ENCODE results near the gene SEM1. TPM values are rescaled to one million over a fixed set of nuclear protein-coding genes. Genes with fewer than 3 reads are reported as not detected.

SEM1 gene
- total and polyA plus RNA-seq, 2 of the 8 experiments (the other 6 are each of a cell fraction or from before 2014, with no cell fraction given) = 20.8 to 75.3 TPM

- WGBS, 2 experiments (ENCODE audit: extremely low coverage in 1 of 2, insufficient coverage in 1 of 2, insufficient read length in 1 of 2, insufficient replicate concordance in 2 of 2, low coverage in 1 of 2, low lambda C conversion rate in 2 of 2, missing lambda C conversion rate in 1 of 2) = 60% methylated on average over 3 of the region's 3 CpGs; no CpG with 5 or more reads in 1 of the 2 experiments
- no peak for DNase-seq (ENCODE audit: low read depth in 1 of 2, low spot score in 2 of 2)
- H3K4me1 ChIP-seq (replicated peaks in 1 of 4; ENCODE audit: control insufficient read depth in 3 of 4, insufficient read depth in 4 of 4, low read length in 3 of 4) = peaks cover 0 to 3% (median under 1%) of the 10 kb centered on the region in 4 experiments; a peak in 1 of 7 replicates
- H4K5ac ChIP-seq (ENCODE audit: insufficient read length, low read depth, low read length) = no peak overlapping the region
- no peak overlapping the region for H3K4ac ChIP-seq (replicated peaks; ENCODE audit: insufficient read length, low read depth, low read length)
- no peak overlapping the region for H2BK15ac ChIP-seq (ENCODE audit: low read length)
- no peak overlapping the region for H4K91ac ChIP-seq (replicated peaks; ENCODE audit: insufficient read length, low read length)
- H3K23ac ChIP-seq (ENCODE audit: insufficient read length) = no peak overlapping the region
- H3K23me2 ChIP-seq (ENCODE audit: low read depth, low read length) = no peaks in the 10 kb centered on the region
- no peaks in the 10 kb centered on the region for H3K36me3 ChIP-seq (ENCODE audit: control insufficient read depth in 2 of 4, insufficient read depth in 4 of 4, low read length in 3 of 4)
- POLR2A ChIA-PET (ENCODE audit: partially characterized antibody) = interaction anchor here (1.2 to 2.4 kb wide), 2 partner anchors 9 to 16 kb away, joined by 5 to 9 read pairs; partner anchors contain the start of gene SEM1
- H3K4me3 ChIP-seq (ENCODE audit: extremely low read depth in 1 of 4, insufficient read depth in 2 of 4, low read depth in 3 of 4, low read length in 4 of 4) = no peak overlapping the region
- no peaks in the 10 kb centered on the region for H4K20me1 ChIP-seq (replicated peaks in 1 of 2; ENCODE audit: control insufficient read depth in 1 of 2, insufficient read depth in 2 of 2, low read length in 2 of 2)
- peaks cover 2 to 9% of the 10 kb centered on the region in 2 experiments; a peak in 3 of 4 replicates for H3K9me3 ChIP-seq (ENCODE audit: insufficient read depth in 2 of 2, low read depth in 1 of 2, low read length in 1 of 2)
- no peak overlapping the region for H2BK5ac ChIP-seq (ENCODE audit: low read depth, low read length)
- no peak overlapping the region for H3K18ac ChIP-seq (ENCODE audit: extremely low read depth, low read length)
- H3K27ac ChIP-seq (ENCODE audit: low read depth, low read length) = no peak overlapping the region
- no peak overlapping the region for H2AFZ ChIP-seq (ENCODE audit: low read length)
- peaks cover 0 to 1% (median 0%) of the 10 kb centered on the region in 4 experiments; a peak in 1 of 7 replicates for H3K27me3 ChIP-seq (replicated peaks in 1 of 4; ENCODE audit: control insufficient read depth in 3 of 4, extremely low read depth in 1 of 4, insufficient read depth in 3 of 4, low read length in 3 of 4)
- CTCF ChIA-PET (ENCODE audit: partially characterized antibody) = interaction anchor here (0.7 kb wide), 1 partner anchor 877 kb away, joined by 3 read pairs; no protein-coding TSS in a partner anchor
- no peak for FAIRE-seq
- H3K14ac ChIP-seq (ENCODE audit: insufficient read length) = no peak overlapping the region
- H3K79me1 ChIP-seq (ENCODE audit: low read depth, low read length) = no peaks in the 10 kb centered on the region
- H3K56ac ChIP-seq (replicated peaks; ENCODE audit: insufficient read length, low read depth, low read length) = no peak overlapping the region
- no peak overlapping the region for H3K9ac ChIP-seq (replicated peaks in 1 of 4; ENCODE audit: extremely low read depth in 1 of 4, low read depth in 3 of 4, low read length in 3 of 4)
- no peak overlapping the region for H2BK12ac ChIP-seq (ENCODE audit: low read depth, low read length)
- no peaks in the 10 kb centered on the region for H3K79me2 ChIP-seq (ENCODE audit: control insufficient read depth in 1 of 2, insufficient read depth in 2 of 2, low read length in 2 of 2)
- H2AK5ac ChIP-seq (ENCODE audit: low read depth, low read length) = no peak overlapping the region
- no peak overlapping the region for H4K8ac ChIP-seq (ENCODE audit: extremely low read depth, insufficient read depth, low read length)
- no peak overlapping the region for H2BK20ac ChIP-seq (ENCODE audit: low read length)
- H3K4me2 ChIP-seq (ENCODE audit: insufficient read depth in 1 of 2, low read depth in 2 of 2, low read length in 2 of 2) = no peak overlapping the region
- no peak overlapping the region for H2BK120ac ChIP-seq (replicated peaks; ENCODE audit: low read depth, low read length)
- TF ChIP-seq SUZ12 (IDR thresholded peaks at IDR 0.05; ENCODE audit: low read length) = no peak
- TF ChIP-seq EP300 (IDR thresholded peaks at IDR 0.05; ENCODE audit: borderline replicate concordance in 1 of 2, low read depth in 2 of 2, low read length in 2 of 2) = no peak
- TF ChIP-seq POU5F1 (IDR thresholded peaks at IDR 0.05; ENCODE audit: low read depth, low read length) = no peak
- no peak for TF ChIP-seq PHF8 (conservative IDR thresholded peaks at IDR 0.05; ENCODE audit: low read depth, low read length)
- no peak for TF ChIP-seq RFX5 (IDR thresholded peaks at IDR 0.05; ENCODE audit: borderline replicate concordance, low read depth, low read length)
- TF ChIP-seq KDM1A (IDR thresholded peaks at IDR 0.05; ENCODE audit: borderline replicate concordance, low read length) = no peak
- TF ChIP-seq RAD21 (IDR thresholded peaks at IDR 0.05 in 1 of 2, conservative IDR thresholded peaks at IDR 0.05 in 1 of 2; ENCODE audit: low read depth in 2 of 2, low read length in 2 of 2) = no peak
- TF ChIP-seq BACH1 (IDR thresholded peaks at IDR 0.05; ENCODE audit: low read length) = no peak
- no peak for TF ChIP-seq TEAD4 (IDR thresholded peaks at IDR 0.05; ENCODE audit: low read depth, low read length)
- no peak for TF ChIP-seq SIX5 (IDR thresholded peaks at IDR 0.05; ENCODE audit: low read depth, low read length)
- no peak for TF ChIP-seq SIRT6 (IDR thresholded peaks at IDR 0.05; ENCODE audit: low read length)
- no peak for TF ChIP-seq CBX5 (IDR thresholded peaks at IDR 0.05; ENCODE audit: low read depth, low read length)
These were observed 8.7 kb upstream of the SEM1 start for GRCh38 chr7:96718107-96719003.
